Upper lobe of right lung (tissue), 1 donor: Measurements from ENCODE around the gene TMPRSS13. TPM values are rescaled to one million over a fixed set of nuclear protein-coding genes. Genes with fewer than 3 reads are reported as not detected.
A peak's percentile ranks its signal among the peaks of the same experiment; 100 is the strongest.
"Not testable (repeated sequence)": the region's sequence is repeated elsewhere in the genome, so short reads cannot be mapped to it uniquely, and the experiment has no call there.

ENCODE experiments used
- ATAC-seq: fragments of 200-7000 bp; cut with Tn5 transposase; one replicate; pipeline ENCODE4 v1.9.1; 2020; ENCODE audit warnings: mild to moderate bottlenecking, moderate library complexity
- DNase-seq: peaks from one replicate; pipeline ENCODE4 v3.0.0-alpha.2; 2020
- H3K27ac ChIP-seq: fragments of 200-600 bp; one replicate; pipeline ENCODE4 v1.8.0; 2022
- H3K27me3 ChIP-seq: fragments of 200-600 bp; one replicate; pipeline ENCODE4 v1.8.0; 2022; ENCODE audit warnings: mild to moderate bottlenecking
- H3K36me3 ChIP-seq: fragments of 200-600 bp; one replicate; pipeline ENCODE4 v1.8.0; 2022
- H3K4me1 ChIP-seq: fragments of 200-600 bp; one replicate; pipeline ENCODE4 v1.8.0; 2022
- H3K4me3 ChIP-seq: fragments of 200-600 bp; one replicate; pipeline ENCODE4 v1.8.0; 2022; ENCODE audit warnings: mild to moderate bottlenecking
- H3K9me3 ChIP-seq: fragments of 200-600 bp; one replicate; pipeline ENCODE4 v1.8.0; 2022
- intact Hi-C: fragments of 100-400 bp; cut with DNase I; formaldehyde crosslinking; loops from one replicate; pipeline ENCODE4 v1.11.0; 2022
- long read RNA-seq: library from polyadenylated mRNA; unstranded; transcript quantifications from one replicate; pipeline ENCODE4 v2.0.0, GENCODE V29; 2021
- total RNA-seq: library from RNA; stranded (reverse); fragmentation: NEBNext Ultra II Directional; extraction: Animal tissue kit (Norgen Biotek cat#: 25700); gene quantifications from one replicate; pipeline ENCODE4 v1.2.1, GENCODE V29; 2021
- TF ChIP-seq, protein P1 (sequence below): fragments of 200-600 bp; IDR thresholded peaks from one replicate; pipeline ENCODE4 v1.8.0; 2022; ENCODE audit warnings: antibody characterized with exemption
- donor health status: DM: no; HTN: yes; CAD: no; lungs with severe emphysema.

The TMPRSS13 gene
- total RNA-seq, result 9.9 TPM
- long read RNA-seq, partial matches to known transcripts, result 4 of 14 reads
- long read RNA-seq, other reads (novel, unspliced or antisense), result 5 of 14 reads

DNA sequence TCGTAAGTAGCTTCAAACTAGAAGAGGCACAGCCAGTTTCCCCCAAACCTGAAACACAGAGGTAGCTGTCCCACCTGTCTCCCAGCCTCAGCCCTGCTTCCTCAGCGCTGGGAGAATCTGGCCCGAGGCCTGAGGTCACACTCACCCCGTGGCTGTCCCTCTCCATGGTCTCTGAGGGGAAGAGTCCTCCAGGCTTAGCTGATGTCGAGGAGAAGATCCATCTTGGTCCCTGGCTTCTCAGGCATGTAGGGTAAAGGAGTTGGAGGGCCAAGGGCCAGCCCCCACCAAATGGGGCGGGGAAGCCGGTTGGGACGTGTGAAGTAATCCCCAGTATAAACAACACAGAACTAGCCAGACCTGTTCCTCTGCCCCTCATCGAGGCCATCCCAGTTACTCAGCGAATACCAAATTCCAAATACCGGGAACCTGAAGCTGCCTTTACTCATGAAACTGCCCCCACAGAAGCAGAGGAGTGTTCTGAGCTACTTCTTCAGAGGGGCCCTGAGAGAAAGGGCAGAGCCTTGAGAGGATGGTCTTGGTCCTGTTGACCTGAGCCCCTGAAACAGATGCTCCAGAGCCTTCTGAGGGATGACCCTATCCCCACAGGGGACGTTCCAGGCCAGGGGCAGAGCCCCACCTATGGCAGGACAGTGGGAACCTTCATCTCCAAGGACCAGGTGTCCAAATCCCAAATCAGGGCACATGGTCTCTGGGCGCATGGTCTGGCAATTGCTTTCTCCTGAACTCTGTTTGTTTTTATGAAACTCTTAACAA is at the start of gene TMPRSS13:
TSS of gene TMPRSS13 (minus strand) at position 261 of the 774 bp plus-strand sequence. CDS start at position 166, 95 bp downstream.
- intact Hi-C loops, result no loop called here
- TF ChIP-seq, protein P1, sequence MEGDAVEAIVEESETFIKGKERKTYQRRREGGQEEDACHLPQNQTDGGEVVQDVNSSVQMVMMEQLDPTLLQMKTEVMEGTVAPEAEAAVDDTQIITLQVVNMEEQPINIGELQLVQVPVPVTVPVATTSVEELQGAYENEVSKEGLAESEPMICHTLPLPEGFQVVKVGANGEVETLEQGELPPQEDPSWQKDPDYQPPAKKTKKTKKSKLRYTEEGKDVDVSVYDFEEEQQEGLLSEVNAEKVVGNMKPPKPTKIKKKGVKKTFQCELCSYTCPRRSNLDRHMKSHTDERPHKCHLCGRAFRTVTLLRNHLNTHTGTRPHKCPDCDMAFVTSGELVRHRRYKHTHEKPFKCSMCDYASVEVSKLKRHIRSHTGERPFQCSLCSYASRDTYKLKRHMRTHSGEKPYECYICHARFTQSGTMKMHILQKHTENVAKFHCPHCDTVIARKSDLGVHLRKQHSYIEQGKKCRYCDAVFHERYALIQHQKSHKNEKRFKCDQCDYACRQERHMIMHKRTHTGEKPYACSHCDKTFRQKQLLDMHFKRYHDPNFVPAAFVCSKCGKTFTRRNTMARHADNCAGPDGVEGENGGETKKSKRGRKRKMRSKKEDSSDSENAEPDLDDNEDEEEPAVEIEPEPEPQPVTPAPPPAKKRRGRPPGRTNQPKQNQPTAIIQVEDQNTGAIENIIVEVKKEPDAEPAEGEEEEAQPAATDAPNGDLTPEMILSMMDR, result no peak
- H3K36me3 ChIP-seq, result no peaks in the 10 kb centered on the region
- H3K9me3 ChIP-seq, result no peaks in the 10 kb centered on the region
- peak; percentile 89 for ATAC-seq
- H3K4me3 ChIP-seq, result peak within 1 kb of the TSS; percentile 40
- H3K27ac ChIP-seq, result peak within 1 kb of the TSS; percentile 65
- H3K4me1 ChIP-seq, result peaks cover 10% of the 10 kb centered on the region
- DNase-seq, result peak; percentile 87
- H3K27me3 ChIP-seq, result no peaks in the 10 kb centered on the region

GRCh38 chr11:117978991-117979390 is 49.8 kb upstream of the TMPRSS13 start:
- Histone ChIP-seq H3K27me3 (no peaks in the 10 kb centered on the region), H3K4me1 (peaks cover 13% of the 10 kb centered on the region), H3K27ac (no peak overlapping the region), H3K9me3 (no peaks in the 10 kb centered on the region), H3K4me3 (no peak overlapping the region), H3K36me3 (no peaks in the 10 kb centered on the region)
- DNase-seq, result no peak
- no peak for ATAC-seq
- intact Hi-C loops, result no loop called here
- TF ChIP-seq, protein P1, result no peak

GRCh38 chr11:117978291-117978910 is 49.2 kb upstream of the TMPRSS13 start:
- H3K27me3 ChIP-seq, H3K27ac ChIP-seq, DNase-seq, ATAC-seq, H3K9me3 ChIP-seq, H3K4me3 ChIP-seq, H3K36me3 ChIP-seq, intact Hi-C loops: not testable (repeated sequence)
- H3K4me1 ChIP-seq, result peaks cover 19% of the 10 kb centered on the region

DNA sequence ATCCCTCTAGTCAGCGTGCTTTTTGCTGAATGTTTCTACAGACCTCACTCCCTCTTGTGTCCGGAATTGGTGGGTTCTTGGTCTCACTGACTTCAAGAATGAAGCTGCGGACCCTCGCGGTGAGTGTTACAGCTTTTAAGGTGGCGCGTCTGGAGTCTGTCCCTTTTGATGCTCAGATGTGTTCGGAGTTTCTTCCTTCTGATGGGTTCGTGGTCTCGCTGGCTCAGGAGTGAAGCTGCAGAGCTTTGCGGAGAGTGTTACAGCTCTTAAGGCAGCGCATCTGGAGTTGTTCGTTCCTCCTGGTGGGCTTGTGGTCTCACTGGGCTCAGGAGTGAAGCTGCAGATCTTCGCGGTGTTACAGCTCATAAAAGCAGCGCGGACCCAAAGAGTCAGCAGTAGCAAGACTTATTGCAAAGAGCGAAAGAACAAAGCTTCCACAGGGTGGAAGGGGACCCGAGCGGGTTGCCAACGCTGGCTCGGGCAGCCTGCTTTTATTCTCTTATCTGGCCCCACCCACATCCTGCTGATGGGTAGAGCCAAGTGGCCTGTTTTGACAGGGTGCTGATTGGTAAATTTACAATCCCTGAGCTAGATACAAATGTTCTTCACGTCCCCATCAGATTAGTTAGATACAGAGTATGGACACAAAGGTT is 48.5 kb upstream of the TMPRSS13 start:
- H3K4me3 ChIP-seq, H3K36me3 ChIP-seq, intact Hi-C loops, H3K27me3 ChIP-seq, H3K9me3 ChIP-seq, DNase-seq, ATAC-seq, H3K27ac ChIP-seq: not testable (repeated sequence)
- H3K4me1 ChIP-seq, result peaks cover 26% of the 10 kb centered on the region

DNA sequence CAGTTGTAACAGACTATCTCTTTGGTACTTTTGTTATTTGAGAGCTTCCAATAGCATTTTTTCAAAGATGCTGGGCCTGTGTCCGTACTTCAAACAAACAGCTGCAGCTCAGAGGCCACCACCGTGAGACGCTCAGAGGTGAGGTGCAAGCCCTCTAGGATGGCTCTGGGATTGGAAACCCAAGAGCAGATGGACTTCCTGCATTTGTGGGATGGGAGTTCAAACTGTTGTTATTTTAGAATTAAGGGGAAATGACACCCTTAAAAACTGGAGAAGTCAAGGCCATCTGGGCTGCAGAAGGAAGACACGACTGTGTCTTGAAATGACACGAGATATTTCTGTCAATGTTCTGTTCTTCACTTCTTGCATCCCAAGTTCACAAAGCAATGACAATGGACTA is 47.8 kb upstream of the TMPRSS13 start:
- H3K4me1 ChIP-seq, result peaks cover 32% of the 10 kb centered on the region
- TF ChIP-seq, protein P1, result no peak
- no peaks in the 10 kb centered on the region for H3K36me3 ChIP-seq
- no peak overlapping the region for H3K4me3 ChIP-seq
- ATAC-seq (no peak), DNase-seq (no peak)
- H3K27me3 ChIP-seq, result no peaks in the 10 kb centered on the region
- H3K27ac ChIP-seq, result no peak overlapping the region
- intact Hi-C loops, result no loop called here
- no peaks in the 10 kb centered on the region for H3K9me3 ChIP-seq

GRCh38 chr11:117976445-117976844 is 47.2 kb upstream of the TMPRSS13 start:
- H3K9me3 ChIP-seq, result no peaks in the 10 kb centered on the region
- TF ChIP-seq, protein P1, result no peak
- no peak overlapping the region for H3K4me3 ChIP-seq
- DNase-seq (no peak), ATAC-seq (no peak)
- H3K36me3 ChIP-seq, result no peaks in the 10 kb centered on the region
- intact Hi-C loops, result no loop called here
- no peaks in the 10 kb centered on the region for H3K27me3 ChIP-seq
- peaks cover 32% of the 10 kb centered on the region for H3K4me1 ChIP-seq
- no peak overlapping the region for H3K27ac ChIP-seq
